GM18870 (cell line): ENCODE results near the gene DTWD2.
"Not testable (repeated sequence)": the region's sequence is repeated elsewhere in the genome, so short reads cannot be mapped to it uniquely, and the experiment has no call there.

ENCODE experiments used
- ATAC-seq: cut with Tn5 transposase; IDR thresholded peaks from one replicate; pipeline ENCODE4 v1.9.1; 2021; ENCODE audit warnings: moderate library complexity; ENCODE audit not compliant: unreplicated experiment

DTWD2 gene

DNA sequence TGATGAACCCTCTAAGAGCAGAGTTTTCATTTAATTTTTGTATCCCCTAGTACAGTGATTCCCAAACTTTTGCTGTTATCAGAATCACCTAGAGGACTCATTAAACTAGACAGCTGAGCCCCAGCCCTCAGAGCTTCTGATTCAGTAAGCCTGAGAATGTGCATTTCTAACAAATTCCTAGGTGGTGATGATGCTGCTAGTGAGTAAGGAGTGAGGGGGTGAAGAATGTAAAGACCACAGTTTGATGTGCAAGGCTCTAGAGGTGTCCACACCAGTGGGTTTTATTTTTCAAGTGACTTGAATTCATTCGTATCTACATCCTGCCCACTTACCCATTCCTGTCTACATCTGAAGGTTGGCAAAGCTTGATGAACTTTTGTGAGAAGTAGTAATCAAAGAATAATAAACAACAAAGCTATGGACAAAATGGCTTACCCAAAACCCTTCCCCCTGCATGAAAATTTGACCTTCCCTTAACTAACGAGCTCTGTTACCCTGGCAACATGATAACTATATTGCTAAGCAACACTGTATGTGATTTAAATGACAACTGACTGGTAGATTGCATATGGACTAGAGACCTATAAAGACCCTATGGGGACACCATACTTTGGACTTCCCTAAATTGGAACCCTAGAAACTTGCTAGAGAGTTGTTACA is 35.2 kb downstream of the DTWD2 start:
- no peak for ATAC-seq

DNA sequence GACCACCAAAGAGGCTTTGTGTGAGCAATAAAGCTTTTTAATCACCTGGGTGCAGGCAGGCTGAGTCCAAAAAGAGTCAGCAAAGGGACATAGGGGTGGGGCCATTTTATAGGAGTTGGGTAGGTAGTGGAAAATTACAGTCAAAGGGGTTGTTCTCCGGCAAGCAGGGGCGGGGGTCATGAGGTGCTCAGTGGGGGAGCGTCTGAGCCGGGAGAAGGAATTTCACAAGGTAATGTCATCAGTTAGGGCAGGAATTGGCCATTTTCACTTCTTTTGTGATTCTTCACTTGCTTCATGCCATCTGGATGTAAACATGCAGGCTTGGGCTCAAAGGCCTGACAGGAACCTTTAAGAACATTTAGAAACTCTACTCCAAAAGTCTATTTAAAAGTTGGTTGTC is 36.0 kb downstream of the DTWD2 start:
- ATAC-seq, result not testable (repeated sequence)

DNA sequence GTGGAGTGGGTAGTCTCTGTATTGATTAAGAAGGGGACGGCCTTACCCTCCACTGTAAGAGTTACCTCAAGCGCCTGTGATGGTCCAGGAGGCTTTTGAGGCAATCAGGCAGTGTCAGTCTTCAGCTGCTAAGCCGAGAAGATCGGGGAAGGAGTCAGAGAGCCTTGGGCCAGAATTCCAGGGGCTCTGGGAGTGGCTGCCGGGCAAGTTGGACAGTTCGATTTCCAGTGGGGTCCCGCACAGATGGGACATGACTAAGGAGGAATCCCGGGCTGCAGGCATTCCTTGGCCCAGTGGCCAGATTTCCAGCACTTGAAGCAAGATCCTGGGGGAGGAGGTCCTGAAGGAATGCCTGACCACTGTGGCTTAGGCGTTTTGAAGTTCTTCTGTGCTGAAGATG is 38.0 kb downstream of the DTWD2 start:
- not testable (repeated sequence) for ATAC-seq

DNA sequence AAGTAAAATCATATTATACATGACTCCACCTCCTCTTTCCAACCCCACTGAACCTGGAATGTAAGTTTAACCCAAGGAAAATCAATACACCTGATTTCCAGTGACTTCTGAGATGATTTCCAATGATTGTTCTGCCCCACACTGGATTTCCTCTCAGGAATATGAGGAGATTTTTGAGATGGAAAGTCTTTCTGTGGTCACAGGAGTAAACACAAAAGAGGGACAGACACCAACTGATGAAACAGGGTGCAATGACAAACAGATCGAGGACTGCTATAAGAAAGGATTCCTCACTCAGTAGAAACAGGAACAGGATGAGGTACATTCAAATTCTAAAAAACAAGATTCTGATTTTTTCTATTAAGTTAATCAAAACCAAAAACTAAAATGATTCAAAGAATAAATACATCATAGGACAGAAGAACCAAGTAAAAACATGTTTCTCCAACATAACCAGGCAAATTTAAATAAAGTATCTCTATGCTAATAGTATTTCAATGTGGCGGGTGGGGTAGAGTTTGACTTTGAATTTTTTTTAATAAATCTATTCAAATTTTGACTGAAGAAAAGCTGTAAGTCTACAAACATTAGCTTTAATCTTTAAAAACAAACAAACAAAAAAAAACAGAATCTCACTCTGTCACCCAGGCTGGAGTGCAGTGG is 42.1 kb downstream of the DTWD2 start:
- no peak for ATAC-seq

DNA sequence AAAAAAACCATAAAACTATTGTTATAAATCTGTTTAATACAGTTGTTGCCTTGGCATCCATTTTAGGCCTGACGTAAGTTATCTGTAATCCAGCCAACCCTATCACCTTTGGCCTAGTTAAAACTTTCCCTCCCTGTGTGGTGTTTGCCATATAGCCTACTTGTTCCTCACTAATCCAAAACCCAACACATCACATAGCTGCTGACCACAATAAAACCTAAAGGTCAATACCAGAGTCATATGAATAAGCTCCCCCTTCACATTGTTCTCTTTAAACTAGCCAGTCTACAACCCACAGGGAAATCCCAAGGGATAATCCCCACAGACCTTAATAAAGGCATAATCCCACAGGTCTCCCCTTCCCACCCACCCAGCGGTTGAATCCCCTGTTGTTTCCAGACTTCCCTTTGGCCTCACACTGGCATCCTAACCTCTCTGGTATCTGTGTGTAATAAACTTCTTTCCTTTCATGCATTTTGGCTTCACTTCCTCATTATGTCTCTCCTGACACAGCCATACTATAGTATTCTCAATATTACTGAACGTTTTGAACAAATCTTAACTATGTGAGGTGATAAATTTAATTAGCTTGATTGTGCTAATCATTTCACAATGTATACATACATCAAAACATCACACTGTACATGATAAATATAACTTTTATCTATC is 50.8 kb downstream of the DTWD2 start:
- peak; percentile 63 for ATAC-seq

DNA sequence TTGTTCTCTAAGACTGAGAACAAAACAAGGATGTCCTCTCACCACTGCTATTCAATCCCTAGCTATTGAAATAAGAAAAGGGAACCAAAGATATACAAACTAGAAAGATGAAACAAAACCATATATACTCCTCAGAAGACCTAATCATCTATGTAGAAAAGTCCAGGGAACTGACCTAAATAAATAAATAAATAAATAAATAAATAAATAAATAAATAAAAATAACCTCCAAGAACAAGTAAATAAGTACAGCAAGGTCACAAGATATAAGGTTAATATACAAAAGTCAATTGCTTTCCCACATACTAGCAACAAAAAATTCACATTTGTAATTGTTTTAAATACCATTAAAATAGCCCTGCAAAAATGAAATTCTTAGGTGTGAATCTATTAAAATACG is 54.6 kb downstream of the DTWD2 start:
- ATAC-seq, result no peak

DNA sequence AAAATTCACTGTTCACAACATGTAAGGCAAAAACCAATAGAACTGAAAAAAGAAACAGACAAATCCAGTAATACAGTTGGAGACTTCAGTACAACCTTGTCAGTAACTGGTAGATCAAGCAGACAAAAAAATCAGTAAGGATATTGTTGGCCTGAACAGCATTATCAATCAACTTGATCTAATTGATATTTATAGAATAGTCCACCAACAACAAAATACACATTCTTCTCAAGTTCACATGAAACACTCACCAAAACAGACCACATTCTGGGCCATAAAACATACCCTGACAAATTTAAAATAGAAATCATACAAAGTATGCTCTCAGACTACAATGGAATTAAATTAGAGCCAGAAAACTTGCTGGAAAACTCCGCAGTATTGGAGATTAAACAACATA is 56.8 kb downstream of the DTWD2 start:
- ATAC-seq, result no peak

DNA sequence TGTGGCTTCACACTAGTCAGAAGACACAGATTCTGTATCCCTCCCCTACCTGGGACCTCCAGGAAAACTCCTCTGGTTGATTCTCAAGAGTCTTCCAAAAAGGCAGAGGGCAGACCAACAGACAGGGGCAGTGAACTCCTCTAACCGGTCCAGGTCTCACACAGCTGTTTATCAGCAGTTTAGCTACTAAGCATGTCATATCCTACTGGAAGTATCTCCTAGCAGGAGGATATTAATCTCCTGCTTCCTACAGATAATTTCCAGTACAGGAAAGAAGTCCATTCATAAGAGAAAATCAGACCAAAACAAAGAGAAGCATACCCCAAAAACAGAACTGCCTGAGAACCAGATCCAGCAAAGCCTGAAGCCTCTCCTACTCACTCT is 64.3 kb downstream of the DTWD2 start:
- no peak for ATAC-seq

DNA sequence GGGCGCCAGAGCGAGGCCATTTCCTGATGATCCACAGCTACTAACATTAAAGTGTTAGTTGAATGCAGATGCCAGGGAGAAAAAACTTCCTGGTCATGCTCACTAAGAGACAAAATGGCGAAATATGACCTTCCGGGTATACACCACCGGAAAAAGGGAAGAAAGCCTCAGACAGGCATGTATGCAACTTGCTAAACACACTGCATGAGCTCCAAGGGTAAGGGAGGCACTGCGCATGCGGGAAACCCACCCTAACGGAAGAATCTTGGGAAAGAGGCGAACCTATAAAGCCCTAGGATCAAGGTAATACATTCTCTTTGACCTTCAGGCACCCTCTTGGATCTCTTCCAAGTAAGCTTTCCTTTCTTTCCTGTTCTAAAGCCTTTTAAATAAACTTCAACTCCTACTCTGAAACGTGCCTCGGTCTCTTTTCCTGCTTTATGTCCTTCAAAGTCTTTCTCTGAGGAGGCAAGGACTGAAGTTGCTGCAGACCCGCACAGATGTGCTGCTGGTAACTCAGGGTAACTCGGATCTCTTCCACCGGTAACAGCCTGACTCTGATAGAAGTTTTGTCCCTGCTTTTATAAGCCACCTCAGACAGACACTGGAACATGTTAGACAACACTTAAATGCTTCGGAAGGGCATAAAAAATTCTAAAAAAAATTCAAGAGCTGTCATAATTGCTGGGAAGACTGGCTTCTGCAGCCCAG is 64.9 kb downstream of the DTWD2 start:
- no peak for ATAC-seq

DNA sequence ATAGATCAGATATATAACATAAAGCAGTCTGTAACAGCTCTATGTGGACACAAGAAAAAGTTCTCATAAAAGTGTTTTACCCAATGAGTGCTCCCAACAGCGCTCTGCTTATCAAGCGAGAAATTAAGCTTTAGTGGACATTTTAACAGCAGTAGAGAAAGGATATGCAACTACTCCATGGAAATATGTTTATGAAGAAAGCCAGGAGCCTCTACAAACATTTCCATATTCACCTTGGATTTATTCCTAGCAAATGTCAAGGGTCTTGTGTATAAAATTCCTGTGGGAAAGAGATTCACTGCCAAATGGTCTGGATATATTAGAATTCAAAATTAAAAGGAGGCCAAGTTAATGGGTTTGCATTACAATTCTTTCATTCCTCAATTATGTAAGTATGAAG is 66.5 kb downstream of the DTWD2 start:
- no peak for ATAC-seq

DNA sequence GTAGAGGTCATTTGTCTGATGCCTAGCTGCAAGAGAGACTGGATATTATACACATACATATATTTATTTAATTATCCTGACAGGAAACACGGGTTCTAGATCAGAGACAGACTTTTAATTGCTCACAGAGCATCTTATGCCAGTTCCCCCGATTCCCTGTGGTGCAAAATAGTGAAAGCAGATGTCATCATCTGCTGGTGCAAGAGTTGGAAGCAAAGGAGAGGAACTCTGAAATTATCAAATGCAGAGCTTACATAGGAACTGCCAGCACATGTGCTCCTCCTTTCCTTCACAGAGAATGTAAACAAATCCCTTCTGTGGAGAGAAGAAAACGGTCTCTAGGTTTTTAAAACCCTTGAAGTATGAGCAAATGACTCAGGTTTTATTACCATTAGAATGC is 69.3 kb downstream of the DTWD2 start:
- ATAC-seq, result no peak

DNA sequence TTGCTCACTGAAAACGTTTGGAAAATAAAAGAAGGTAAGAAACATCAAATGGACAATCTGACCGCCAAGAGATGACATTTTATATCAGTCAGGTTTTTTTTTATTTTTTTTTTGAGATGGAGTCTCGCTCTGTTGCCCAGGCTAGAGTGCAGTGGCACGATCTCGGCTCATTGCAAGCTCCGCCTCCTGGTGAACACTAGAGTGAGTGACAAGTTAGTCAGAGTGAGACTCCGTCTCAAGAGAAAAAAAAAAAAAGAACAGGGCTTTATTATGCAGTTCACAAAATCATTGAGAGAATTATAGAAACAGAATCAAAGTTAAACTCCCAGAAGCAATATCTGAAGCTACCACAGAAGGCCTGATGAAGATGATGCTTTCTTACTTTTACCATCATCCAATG is 70.1 kb downstream of the DTWD2 start:
- no peak for ATAC-seq

DNA sequence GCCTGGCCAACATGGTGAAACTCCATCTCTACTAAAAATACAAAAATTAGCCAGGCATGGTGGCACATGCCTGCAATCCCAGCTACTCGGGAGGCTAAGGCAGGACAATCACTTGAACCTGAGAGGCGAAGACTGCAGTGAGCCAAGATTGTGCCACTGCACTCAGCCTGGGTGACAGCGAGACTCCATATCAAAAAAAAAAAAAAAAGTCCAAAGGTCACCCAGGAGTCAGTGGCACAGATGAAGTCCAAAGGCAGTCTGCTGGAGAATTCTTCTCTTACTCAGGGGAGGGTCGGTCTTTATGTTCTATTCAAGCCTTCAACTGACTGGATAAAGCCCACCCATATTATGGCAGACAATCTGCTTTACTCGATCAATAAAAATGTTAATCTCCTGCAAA is 80.8 kb downstream of the DTWD2 start:
- ATAC-seq, result not testable (repeated sequence)

DNA sequence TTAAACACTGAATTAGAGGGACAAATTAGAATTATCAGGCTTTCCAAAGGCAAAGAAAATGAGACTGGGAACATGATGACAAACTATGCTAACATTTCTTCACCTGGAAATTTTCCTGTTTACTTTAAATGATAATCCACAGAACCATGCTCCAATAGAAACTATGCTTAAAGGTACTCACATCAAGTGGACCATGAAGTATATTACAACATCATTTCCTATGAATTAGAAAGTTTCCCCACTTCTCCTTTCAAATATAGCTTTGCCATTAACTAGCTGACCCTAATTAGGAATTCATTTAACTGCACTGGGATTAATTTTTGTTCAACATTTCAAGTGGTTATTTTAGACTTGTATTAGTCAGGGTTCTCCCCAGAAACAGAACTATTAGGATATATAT is 81.4 kb downstream of the DTWD2 start:
- ATAC-seq, result no peak

DNA sequence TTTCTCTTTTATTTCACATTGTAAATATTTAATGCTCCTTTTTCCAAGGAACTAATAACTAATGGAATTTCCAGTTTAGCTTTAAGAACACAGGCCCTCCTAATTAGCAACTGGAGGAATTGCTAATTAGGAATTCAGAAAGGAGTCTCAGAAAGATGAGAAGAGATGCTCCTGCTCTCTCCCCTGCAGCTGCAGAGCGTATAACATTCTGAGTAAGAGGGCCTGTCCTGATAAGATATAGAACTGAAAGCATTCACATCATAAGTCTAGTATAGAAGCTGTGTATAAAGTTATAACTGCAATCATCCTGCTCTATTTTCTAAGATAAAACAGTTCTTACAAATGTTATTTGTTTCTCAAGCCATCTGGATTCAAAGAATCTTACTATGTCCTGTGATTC is 83.2 kb downstream of the DTWD2 start:
- no peak for ATAC-seq

DNA sequence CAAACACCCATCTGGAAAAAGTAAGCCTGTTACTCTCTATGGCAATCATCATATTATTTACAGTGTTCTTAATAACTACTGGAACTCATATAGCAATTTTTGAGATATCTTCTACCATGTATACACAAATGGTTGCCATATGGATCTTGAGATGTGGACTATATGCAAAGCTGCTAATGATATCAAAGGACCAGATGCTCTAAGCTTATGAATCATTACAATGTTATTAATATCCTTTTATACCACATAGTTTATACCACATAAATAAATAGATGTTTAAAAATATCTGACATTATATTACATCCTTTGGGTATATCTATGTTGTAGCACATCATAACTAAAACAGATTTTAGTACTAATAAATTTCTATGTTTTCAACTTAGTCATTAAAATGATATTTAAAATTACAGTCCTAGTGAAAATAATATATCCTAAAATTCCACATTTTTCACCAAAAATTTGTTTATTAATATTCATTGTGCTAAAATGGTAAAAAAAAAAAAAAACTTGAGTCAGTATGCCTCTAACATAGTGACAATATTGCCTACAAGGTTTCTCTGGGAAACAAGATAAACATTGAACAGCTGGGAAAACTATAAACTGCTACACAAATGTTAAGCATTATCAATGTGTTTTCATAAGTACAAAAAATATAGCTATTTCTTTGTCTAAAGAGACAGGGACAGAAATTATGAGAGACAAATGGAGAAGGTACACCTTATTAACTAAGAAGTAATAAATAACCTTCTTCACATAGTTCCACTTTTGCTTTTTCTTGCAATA is 85.5 kb downstream of the DTWD2 start:
- no peak for ATAC-seq

DNA sequence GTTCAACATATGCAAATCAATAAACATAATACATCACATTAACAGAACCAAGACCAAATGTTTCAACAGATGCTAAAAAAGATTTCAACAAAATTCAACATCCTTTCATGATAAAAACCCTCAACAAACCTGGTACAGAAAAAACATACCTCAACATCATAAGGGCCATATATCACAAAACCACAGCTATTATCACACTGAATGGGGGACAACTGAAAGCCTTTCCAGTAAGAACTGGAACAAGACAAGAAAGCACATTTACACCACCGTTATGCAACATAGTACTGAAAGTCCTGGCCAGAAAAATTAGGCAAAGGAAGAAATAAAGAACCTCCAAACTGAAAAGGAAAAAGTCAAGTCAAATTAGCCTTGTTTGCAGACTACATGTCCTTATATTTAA is 93.6 kb downstream of the DTWD2 start:
- ATAC-seq, result no peak

DNA sequence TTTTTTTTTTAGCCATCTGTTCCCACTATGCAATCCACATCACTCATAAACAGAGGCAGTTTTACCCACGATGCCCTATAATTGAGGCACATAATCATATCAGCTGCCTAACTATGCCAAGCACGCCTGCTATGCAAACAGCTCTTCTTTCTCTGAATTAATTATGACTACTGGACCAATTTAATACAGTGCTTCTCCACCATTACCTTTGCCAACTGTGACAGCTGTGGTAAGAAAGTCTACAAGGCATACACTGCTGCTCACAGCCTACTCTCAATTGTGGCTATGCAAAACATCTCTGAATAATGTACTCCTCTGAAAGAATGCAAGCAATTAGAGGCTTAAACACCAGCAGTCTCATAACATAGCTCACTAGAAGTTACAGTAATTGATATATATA is 97.1 kb downstream of the DTWD2 start:
- ATAC-seq, result peak; percentile 52

DNA sequence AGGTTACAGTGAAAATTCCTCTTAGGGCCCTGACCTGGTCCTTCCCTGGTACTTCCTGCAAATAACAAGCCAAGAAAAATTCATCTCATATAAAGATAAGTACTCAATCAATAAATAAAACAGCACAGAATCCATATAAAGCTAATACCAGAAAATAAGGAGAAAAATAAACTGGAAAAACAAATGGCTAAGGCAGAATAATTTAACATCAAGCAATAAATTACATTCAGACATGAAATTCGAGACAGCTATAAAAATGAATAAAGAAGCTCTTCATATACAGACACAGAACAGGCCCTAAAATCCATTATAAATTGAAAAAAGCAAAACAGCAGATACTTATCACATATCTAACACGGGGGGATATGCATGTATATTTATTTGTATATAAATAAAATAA is 99.2 kb downstream of the DTWD2 start:
- no peak for ATAC-seq

DNA sequence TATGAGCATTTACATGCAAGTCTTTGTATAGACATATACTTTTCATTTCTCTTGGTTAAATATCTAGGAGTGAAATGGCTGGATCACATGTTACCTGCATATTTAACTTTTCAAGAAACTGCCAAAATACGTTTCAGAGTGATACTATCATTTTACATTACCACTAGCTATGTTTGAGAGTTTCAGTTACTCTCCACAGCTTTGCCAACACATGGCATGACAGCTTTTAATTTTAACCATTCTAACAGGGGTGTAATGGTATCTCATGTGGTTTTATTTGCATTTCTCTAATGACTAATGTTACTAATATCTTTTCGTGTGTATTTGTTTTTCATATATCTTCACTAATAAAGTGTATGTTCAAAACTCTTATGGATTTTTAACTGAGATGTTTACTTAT is 99.8 kb downstream of the DTWD2 start:
- no peak for ATAC-seq

DNA sequence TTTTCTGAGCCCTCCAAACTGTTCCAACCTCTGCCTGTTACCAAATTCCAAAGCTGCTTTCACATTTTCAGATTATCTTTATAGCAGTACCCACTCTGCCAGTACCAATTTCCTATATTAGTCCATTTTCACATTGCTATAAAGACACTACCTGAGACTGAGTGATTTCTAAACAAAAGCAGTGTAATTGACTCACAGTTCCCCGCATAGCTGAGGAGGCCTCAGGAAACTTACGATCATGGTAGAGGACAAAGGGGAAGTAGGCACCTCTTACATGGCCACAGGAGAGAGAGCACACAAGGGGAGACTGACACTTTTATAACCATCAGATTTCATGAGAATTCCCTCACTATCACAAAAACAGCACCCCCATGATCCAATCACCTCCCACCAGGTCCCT is 105.0 kb downstream of the DTWD2 start:
- ATAC-seq, result no peak
